Ectodermal cell (in vitro differentiated cells): ENCODE results near the gene NUP62.

Source experiments
- H3K27ac ChIP-seq: 2 replicates; pipeline ENCODE4 v1.7.0; 2013; ENCODE audit warnings: mild to moderate bottlenecking, low read depth, low read length; ENCODE audit not compliant: insufficient read depth, poor library complexity, severe bottlenecking
- H3K27me3 ChIP-seq: 2 replicates; pipeline ENCODE4 v1.7.0; 2013; ENCODE audit warnings: mild to moderate bottlenecking, low read length; ENCODE audit not compliant: insufficient read depth, control insufficient read depth, poor library complexity, severe bottlenecking
- H3K36me3 ChIP-seq: one replicate; pipeline ENCODE4 v1.7.0; 2013; ENCODE audit warnings: low read length; ENCODE audit not compliant: control insufficient read depth, insufficient read depth
- H3K4me1 ChIP-seq: one replicate; pipeline ENCODE4 v1.7.0; 2013; ENCODE audit warnings: low read length; ENCODE audit not compliant: control insufficient read depth, insufficient read depth
- H3K4me3 ChIP-seq: 2 replicates; pipeline ENCODE4 v1.7.0; 2013; ENCODE audit warnings: low read depth, low read length, control low read depth; ENCODE audit not compliant: insufficient read depth
- H3K9me3 ChIP-seq: 2 replicates; pipeline ENCODE4 v1.7.0; 2013; ENCODE audit warnings: mild to moderate bottlenecking, low read length, moderate library complexity; ENCODE audit not compliant: control insufficient read depth
- WGBS, 2 experiments: methylation state at CpG; one replicate each; pipeline ENCODE4 v1.1.7; 2013; ENCODE audit warnings: missing lambda C conversion rate in 2 of 2; 5-methylcytosine and 5-hydroxymethylcytosine counted together

Gene NUP62

DNA sequence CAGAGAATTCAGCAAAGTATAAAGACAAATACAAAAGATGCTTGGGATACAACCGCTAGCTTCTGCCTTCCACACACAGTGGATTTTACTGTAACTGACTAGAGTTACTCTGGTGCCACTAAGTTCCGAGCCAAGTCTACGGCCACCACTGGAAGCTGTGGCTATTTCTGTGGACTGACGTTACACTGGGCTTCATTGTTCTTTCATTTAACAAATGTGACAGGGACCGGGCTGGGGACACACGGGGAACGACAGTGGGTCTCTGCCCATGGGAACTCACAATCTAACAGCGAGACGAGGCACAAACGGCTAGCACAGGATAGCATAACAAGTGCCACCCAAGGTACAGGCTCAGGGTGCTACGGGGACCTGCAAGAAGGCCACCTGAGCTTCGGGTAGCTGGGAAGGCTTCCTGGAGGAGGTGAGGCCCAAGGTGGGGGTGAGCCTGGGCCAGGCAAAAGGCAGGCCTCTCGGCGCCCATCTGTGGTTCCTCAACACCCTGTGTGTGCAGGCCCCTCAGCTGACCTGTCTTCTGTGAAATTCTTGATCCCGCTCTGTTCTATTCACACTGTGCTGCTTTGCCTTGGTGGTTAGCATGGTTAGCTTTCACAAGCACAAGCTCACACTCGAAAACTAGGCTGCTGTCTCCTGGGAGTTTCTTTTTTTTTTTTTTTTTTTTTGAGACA is 22.3 kb downstream of the NUP62 start:
- no peak overlapping the region for H3K27ac ChIP-seq
- H3K27me3 ChIP-seq = no peaks in the 10 kb centered on the region
- no peak overlapping the region for H3K4me3 ChIP-seq
- WGBS, 2 experiments = 93 to 95% methylated on average over 16 of the region's 16 CpGs
- no peaks in the 10 kb centered on the region for H3K9me3 ChIP-seq
- peaks cover 35% of the 10 kb centered on the region for H3K36me3 ChIP-seq
- no peaks in the 10 kb centered on the region for H3K4me1 ChIP-seq

DNA sequence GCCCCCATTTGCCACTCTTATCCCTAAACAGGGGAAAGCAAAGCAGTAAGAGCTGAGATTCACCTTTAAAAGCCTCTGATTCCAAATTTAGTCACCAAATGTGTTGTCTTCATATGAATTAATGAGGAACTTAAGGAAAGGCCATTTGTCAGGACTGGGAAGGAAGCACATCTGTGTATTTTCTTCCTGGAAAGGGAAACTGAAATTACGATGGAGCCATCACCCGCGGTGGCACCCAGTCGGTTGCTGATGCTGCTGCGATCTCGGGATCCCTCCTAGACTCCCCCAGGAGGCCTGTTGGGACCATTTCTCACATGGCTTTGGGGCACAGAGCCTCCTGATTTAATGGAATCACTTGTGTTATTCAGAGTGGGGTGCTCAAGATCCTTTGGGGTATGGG is 25.2 kb downstream of the NUP62 start:
- Histone ChIP-seq H3K27me3 (no peaks in the 10 kb centered on the region), H3K9me3 (no peaks in the 10 kb centered on the region)
- whole genome bisulfite sequencing, 2 experiments = 92 to 93% methylated on average over 6 of the region's 6 CpGs

DNA sequence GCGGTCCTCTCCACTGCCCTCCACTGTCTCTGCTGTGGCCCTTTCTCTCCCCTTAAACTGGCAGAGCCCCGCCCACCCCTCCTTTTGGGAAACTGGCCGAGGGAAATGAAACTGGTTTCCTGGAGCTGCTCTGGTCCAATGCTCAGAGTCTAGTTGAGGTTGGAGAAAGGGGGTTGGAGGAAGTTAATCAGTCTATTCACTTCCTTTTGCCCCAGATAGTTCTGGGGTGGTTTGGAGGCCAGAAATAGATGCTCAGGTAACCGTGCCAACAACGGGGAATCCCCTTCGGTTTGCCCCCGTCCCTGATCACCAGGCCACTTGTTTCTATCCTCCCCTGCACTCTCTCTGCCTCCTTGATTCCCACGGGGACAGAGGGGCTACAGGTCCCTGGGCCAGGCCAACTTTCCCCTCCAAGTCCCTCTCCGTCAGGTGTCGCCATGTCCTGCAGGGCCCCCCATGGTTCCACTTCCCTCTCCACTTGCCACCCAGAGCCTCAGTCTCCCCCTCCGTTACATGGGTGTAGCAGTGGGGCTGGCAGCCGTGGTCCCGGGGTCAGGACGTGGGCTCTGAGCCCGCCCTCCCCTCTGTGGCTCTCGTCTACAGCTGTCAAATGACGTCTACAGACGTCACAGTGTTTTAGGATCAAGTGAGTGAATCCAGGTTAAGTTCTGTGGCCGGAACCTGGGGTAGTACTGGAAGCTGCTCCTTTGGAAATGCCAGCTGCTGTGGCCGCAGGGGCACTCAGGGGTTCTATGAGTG is 32.3 kb downstream of the NUP62 start, which contains the start of gene IL4I1:
TSS of gene IL4I1 (minus strand) at position 25 of the 759 bp plus-strand sequence. CDS start 727 bp downstream, outside the sequence.
- no peaks in the 10 kb centered on the region for H3K36me3 ChIP-seq
- no peaks in the 10 kb centered on the region for H3K27me3 ChIP-seq
- WGBS, 2 experiments = 67 to 69% methylated on average over 20 of the region's 20 CpGs
- H3K4me3 ChIP-seq = no peak within 1 kb of the TSS
- peaks cover 8% of the 10 kb centered on the region for H3K4me1 ChIP-seq
- no peak within 1 kb of the TSS for H3K27ac ChIP-seq
- no peaks in the 10 kb centered on the region for H3K9me3 ChIP-seq

More for the DNA sequence above, 25.2 kb downstream of the NUP62 start:
- H3K27ac ChIP-seq = no peak overlapping the region
- peaks cover 28% of the 10 kb centered on the region for H3K36me3 ChIP-seq
- H3K4me1 ChIP-seq = no peaks in the 10 kb centered on the region
- no peak overlapping the region for H3K4me3 ChIP-seq

GRCh38 chr19:49895566-49896297 is 33.6 kb downstream of the NUP62 start:
- peaks cover under 1% of the 10 kb centered on the region for H3K27me3 ChIP-seq
- 84% methylated on average over 16 to 17 of the region's 17 CpGs for WGBS, 2 experiments
- H3K27ac ChIP-seq = no peak overlapping the region
- peaks cover 8% of the 10 kb centered on the region for H3K4me1 ChIP-seq
- no peaks in the 10 kb centered on the region for H3K9me3 ChIP-seq
- H3K4me3 ChIP-seq = no peak overlapping the region
- H3K36me3 ChIP-seq = no peaks in the 10 kb centered on the region

- Histone ChIP-seq H3K4me1 (peaks cover 8% of the 10 kb centered on the region), H3K27ac (no peak overlapping the region), H3K9me3 (no peaks in the 10 kb centered on the region), H3K27me3 (peaks cover 7% of the 10 kb centered on the region), H3K4me3 (no peak overlapping the region), H3K36me3 (no peaks in the 10 kb centered on the region)
- WGBS, 2 experiments = 92 to 93% methylated on average over 16 to 17 of the region's 17 CpGs
These were observed 34.3 kb downstream of the NUP62 start for GRCh38 chr19:49894879-49895565.

DNA sequence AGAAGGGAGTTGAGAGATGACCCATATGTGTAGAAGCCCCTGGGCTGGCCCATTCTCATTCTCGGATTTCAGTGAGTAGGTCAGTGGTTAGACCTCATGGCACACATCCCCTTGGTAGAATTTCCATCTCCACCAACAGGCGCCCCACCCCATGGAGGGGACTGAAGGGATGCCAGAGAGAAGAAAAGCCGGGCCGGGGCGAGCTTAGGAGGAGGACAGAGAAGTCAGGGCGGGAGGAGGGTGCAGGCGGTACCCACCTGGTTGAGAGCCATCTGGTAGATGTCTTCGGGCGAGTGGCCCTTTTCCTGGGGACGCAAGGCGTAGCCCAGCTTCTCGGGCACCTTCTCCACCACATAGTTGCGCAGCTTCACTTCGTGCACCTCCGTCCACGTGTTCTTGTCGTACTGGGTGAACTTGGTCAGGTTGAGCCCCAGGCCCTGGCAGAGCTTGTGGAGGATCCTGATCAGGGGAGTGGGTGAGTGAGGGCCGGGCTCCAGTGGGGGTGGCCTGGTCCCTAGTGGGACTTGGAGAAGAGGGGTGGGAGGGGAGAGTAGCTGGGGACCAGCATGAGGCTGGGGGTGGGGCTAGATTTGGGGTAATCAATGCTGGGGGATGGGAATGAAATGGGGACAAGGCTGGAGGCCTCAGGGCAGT is 35.2 kb downstream of the NUP62 start:
- no peaks in the 10 kb centered on the region for H3K9me3 ChIP-seq
- H3K36me3 ChIP-seq = no peaks in the 10 kb centered on the region
- no peak overlapping the region for H3K4me3 ChIP-seq
- 93% methylated on average over 18 of the region's 18 CpGs for WGBS, 2 experiments
- H3K27ac ChIP-seq = no peak overlapping the region
- peaks cover 8% of the 10 kb centered on the region for H3K4me1 ChIP-seq
- peaks cover 16% of the 10 kb centered on the region for H3K27me3 ChIP-seq

DNA sequence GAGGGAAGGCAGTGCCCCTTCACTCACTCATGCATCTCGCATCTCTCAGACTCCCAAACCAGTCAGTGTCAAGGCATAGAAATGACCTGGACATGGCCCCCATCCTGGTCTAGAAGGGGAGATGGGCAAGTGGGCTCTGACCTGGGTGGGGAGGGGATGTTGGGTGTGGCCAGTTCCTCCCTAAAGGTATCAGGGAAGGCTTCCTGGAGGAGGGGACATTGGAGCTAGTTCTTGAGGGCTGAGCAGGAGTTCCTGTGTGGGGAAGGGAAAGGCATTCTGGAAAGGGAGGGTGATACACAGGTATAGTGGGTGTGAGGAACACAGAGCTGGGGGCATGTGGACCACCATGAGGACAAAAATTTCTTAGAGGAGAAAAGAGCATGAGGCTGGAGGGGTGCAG is 36.6 kb downstream of the NUP62 start:
- no peak overlapping the region for H3K27ac ChIP-seq
- peaks cover 7% of the 10 kb centered on the region for H3K4me1 ChIP-seq
- H3K36me3 ChIP-seq = no peaks in the 10 kb centered on the region
- H3K9me3 ChIP-seq = no peaks in the 10 kb centered on the region
- H3K27me3 ChIP-seq = peaks cover 16% of the 10 kb centered on the region
- H3K4me3 ChIP-seq = no peak overlapping the region
- 93 to 95% methylated on average over 1 of the region's 1 CpG for WGBS, 2 experiments

DNA sequence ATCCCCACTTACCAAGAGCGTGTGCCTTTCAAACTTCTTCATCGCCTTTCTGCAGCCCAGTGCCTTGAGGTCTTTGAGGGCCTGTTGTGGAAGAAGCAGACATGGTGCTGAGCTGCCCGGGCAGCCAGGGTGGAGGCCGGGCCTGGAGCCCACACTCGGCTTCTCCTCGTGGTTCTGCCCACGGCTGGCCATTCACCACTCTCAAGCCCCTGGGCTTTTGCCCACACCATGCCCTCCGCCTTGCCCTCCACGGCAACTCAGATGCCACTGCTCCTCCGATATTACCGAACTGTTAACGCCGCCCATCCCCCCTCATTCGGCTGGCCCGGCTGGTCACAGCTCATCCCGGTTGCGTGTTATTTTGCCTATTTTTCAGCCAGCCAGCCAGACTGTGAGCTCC is 37.9 kb downstream of the NUP62 start:
- peaks cover 16% of the 10 kb centered on the region for H3K27me3 ChIP-seq
- no peaks in the 10 kb centered on the region for H3K4me1 ChIP-seq
- WGBS, 2 experiments = 91% methylated on average over 17 of the region's 17 CpGs
- H3K4me3 ChIP-seq = no peak overlapping the region
- no peak overlapping the region for H3K27ac ChIP-seq
- H3K9me3 ChIP-seq = no peaks in the 10 kb centered on the region
- no peaks in the 10 kb centered on the region for H3K36me3 ChIP-seq

DNA sequence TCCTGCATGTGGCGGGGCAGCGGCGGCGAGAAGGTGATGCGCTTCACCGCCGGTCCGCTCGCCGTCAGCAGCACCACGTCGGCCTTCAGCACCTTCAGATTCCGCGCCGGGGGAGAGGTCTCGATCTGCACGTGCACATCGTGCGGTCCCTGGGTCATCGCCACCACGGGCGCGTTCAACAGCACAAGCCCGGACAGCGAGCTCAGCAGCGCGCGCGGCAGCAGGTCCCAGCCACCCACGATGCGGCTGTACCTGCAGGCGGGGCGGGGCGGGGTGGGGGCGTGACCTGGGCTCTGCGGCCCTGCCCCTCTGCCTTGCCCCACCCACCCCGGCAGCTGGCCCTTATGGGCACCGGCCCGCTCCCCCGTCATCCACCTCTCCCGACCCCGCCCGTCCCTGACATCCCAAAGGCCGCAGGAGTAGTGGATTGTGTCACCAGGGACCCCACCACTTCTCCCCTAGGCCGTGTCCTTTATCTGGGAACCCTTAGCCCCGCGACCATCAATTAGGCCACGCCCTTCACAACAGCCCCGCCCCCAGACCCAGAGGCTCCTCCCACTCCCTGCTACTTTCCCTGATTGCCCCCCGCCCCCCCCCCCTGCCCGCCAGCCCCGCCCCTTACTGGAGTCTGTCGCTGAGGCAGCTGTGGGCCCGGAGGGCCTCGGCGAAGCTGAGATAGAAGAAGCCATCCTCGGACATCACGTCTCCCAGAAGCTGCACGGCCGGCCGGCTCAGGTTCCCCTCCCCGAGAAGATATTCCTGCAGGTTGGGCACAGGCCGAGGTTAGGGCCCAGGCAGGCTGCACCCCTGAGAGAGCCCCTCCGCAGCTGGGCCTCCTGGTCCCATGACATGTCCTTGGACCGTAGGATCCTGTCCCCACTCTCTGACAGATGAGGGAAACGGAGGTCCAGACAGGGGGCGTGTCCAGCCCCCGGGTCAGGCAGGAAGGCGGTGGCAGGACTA is 38.7 kb downstream of the NUP62 start:
- no peaks in the 10 kb centered on the region for H3K9me3 ChIP-seq
- H3K27me3 ChIP-seq = peaks cover 16% of the 10 kb centered on the region
- H3K36me3 ChIP-seq = no peaks in the 10 kb centered on the region
- H3K27ac ChIP-seq = no peak overlapping the region
- WGBS, 2 experiments = 21 to 22% methylated on average over 67 to 69 of the region's 69 CpGs
- peak overlapping the region; percentile 23 for H3K4me3 ChIP-seq
- H3K4me1 ChIP-seq = no peaks in the 10 kb centered on the region
